A549 (cell line): ENCODE measurements around the gene TTC3. TPM values are rescaled to one million over a fixed set of nuclear protein-coding genes. Genes with fewer than 3 reads are reported as not detected.

ENCODE experiments used
- ATAC-seq, 2 experiments: fragments of 200-7000 bp in 1 of 2; fragments of >200 bp in 1 of 2; cut with Nextera tagmentation in 1 of 2; cut with Tn5 transposase in 1 of 2; 3 replicates each; pipeline versions ENCODE4 v1.8.0 to v1.9.1; 2018 to 2020; ENCODE audit warnings: mild to moderate bottlenecking in 1 of 2, moderate library complexity in 1 of 2
- CTCF ChIA-PET: fragments of 300-600 bp; sonication (Branson Sonifier 250); formaldehyde crosslinking; extraction: SDS; loops from one replicate; lab custom pipeline; 2021; ENCODE audit warnings: antibody characterized with exemption, inconsistent platforms; lab: Yijun Ruan, JAX
- POLR2A ChIA-PET: fragments of 350-600 bp; formaldehyde crosslinking; extraction: SDS; loops from one replicate; lab custom pipeline; 2021; ENCODE audit warnings: antibody characterized with exemption, inconsistent platforms; lab: Yijun Ruan, JAX
- DNase-seq, 2 experiments: peaks; one replicate each; pipeline versions ENCODE4 v3.0.0 to v3.0.0-alpha.2; 2011 to 2016; ENCODE audit warnings: low read depth in 1 of 2, low spot score in 1 of 2
- FAIRE-seq: peaks from 2 replicates; lab custom pipeline; 2011; peaks lifted over from hg19 to GRCh38; lab: Jason Lieb, UNC
- H3K27ac ChIP-seq, 2 experiments: fragments of >200 bp; sonication (Bioruptor Twin); formaldehyde crosslinking; 3 replicates each; pipeline ENCODE4 v1.5.1; 2016 to 2017
- H3K4me1 ChIP-seq: fragments of >200 bp; sonication (Bioruptor Twin); formaldehyde crosslinking; 3 replicates; pipeline ENCODE4 v1.6.1; 2016
- H3K4me2 ChIP-seq: fragments of >200 bp; sonication (Bioruptor Twin); formaldehyde crosslinking; 3 replicates; pipeline ENCODE4 v1.6.1; 2016
- H3K4me3 ChIP-seq: fragments of >200 bp; sonication (Bioruptor Twin); formaldehyde crosslinking; 3 replicates; pipeline ENCODE4 v1.5.1; 2016
- H3K9me3 ChIP-seq: fragments of >200 bp; sonication (Bioruptor Twin); formaldehyde crosslinking; 3 replicates; pipeline ENCODE4 v1.6.1; 2016
- CBX2 ChIP-seq: fragments of 200-600 bp; sonication (generic); IDR thresholded peaks from 2 replicates; pipeline ENCODE4 v1.6.1; 2016; ENCODE audit warnings: low read depth, mild to moderate bottlenecking, borderline replicate concordance
- CEBPB ChIP-seq, 2 experiments: fragments of >200 bp in 1 of 2; sonication (Bioruptor Twin) in 1 of 2; formaldehyde crosslinking in 1 of 2; IDR thresholded peaks; 2 replicates each; pipeline ENCODE4 v1.6.1; 2012 to 2016
- EHF ChIP-seq: fragments of 250-450 bp; sonication (Bioruptor Pico); IDR thresholded peaks from 2 replicates; pipeline ENCODE4 v1.5.0; 2020; ENCODE audit warnings: mild to moderate bottlenecking
- EP300 ChIP-seq, 2 experiments: fragments of >200 bp; sonication (Bioruptor Twin); formaldehyde crosslinking; IDR thresholded peaks; 2 replicates in 1 of 2; 3 replicates in 1 of 2; pipeline ENCODE4 v1.6.1; 2016 to 2017
- ESRRA ChIP-seq: fragments of 150-350 bp; IDR thresholded peaks from 2 replicates; pipeline ENCODE4 v1.6.1; 2014; ENCODE audit warnings: mild to moderate bottlenecking, low read length, borderline replicate concordance
- FOSB ChIP-seq: fragments of 250-450 bp; sonication (Bioruptor Pico); IDR thresholded peaks from 2 replicates; pipeline ENCODE4 v1.5.0; 2020; ENCODE audit warnings: mild to moderate bottlenecking, moderate library complexity
- FOSL2 ChIP-seq, 2 experiments: fragments of 450-650 bp in 1 of 2; fragments of >200 bp in 1 of 2; sonication (Bioruptor Twin) in 1 of 2; formaldehyde crosslinking; IDR thresholded peaks; 2 replicates each; pipeline versions ENCODE4 v1.5.0 to v1.6.1; 2016 to 2020; ENCODE audit warnings: mild to moderate bottlenecking in 1 of 2, moderate library complexity in 1 of 2
- GATA3 ChIP-seq: IDR thresholded peaks from 2 replicates; pipeline ENCODE4 v1.6.1; 2012; ENCODE audit warnings: borderline replicate concordance
- HDAC2 ChIP-seq: fragments of 200-600 bp; sonication (generic); IDR thresholded peaks from 2 replicates; pipeline ENCODE4 v1.6.1; 2016
- HEYL ChIP-seq: fragments of 250-450 bp; sonication (Bioruptor Pico); IDR thresholded peaks from 2 replicates; pipeline ENCODE4 v1.8.0; 2021; ENCODE audit warnings: mild to moderate bottlenecking, moderate library complexity
- JUN ChIP-seq, 2 experiments: fragments of >200 bp; sonication (Bioruptor Twin); formaldehyde crosslinking; IDR thresholded peaks; 2 replicates in 1 of 2; 3 replicates in 1 of 2; pipeline ENCODE4 v1.6.1; 2016 to 2017
- KDM5A ChIP-seq: fragments of 200-600 bp; sonication (generic); IDR thresholded peaks from 2 replicates; pipeline ENCODE4 v1.6.1; 2016; ENCODE audit warnings: antibody characterized with exemption, mild to moderate bottlenecking
- MAFK ChIP-seq: fragments of 450-650 bp; IDR thresholded peaks from 2 replicates; pipeline ENCODE4 v1.6.1; 2014; ENCODE audit not compliant: partially characterized antibody
- MAZ ChIP-seq: fragments of 150-350 bp; IDR thresholded peaks from 2 replicates; pipeline ENCODE4 v1.6.1; 2014; ENCODE audit warnings: antibody characterized with exemption, low read depth, low read length, borderline replicate concordance
- NFE2L2 ChIP-seq: fragments of 150-350 bp; conservative IDR thresholded peaks from 2 replicates; pipeline ENCODE4 v1.6.1; 2014; ENCODE audit warnings: low read length
- NR3C1 ChIP-seq: fragments of >200 bp; sonication (Bioruptor Twin); formaldehyde crosslinking; IDR thresholded peaks from 3 replicates; pipeline ENCODE4 v1.6.1; 2017
- POLR2A ChIP-seq: IDR thresholded peaks from 2 replicates; pipeline ENCODE4 v1.6.1; 2012; ENCODE audit warnings: mild to moderate bottlenecking, low read length
- RAD21 ChIP-seq, 2 experiments: fragments of >200 bp in 1 of 2; sonication (Bioruptor Twin) in 1 of 2; formaldehyde crosslinking in 1 of 2; IDR thresholded peaks in 1 of 2; conservative IDR thresholded peaks in 1 of 2; 2 replicates in 1 of 2; 3 replicates in 1 of 2; pipeline ENCODE4 v1.6.1; 2012 to 2018; ENCODE audit warnings: inconsistent platforms in 1 of 2
- RFX5 ChIP-seq: fragments of 450-650 bp; IDR thresholded peaks from 2 replicates; pipeline ENCODE4 v1.7.1; 2014; ENCODE audit warnings: antibody characterized with exemption, mild to moderate bottlenecking, moderate library complexity
- RNF2 ChIP-seq: fragments of 200-600 bp; sonication (generic); IDR thresholded peaks from 2 replicates; pipeline ENCODE4 v1.6.1; 2016; ENCODE audit warnings: low read depth, mild to moderate bottlenecking, antibody characterized with exemption, moderate library complexity, borderline replicate concordance
- SMC3 ChIP-seq: fragments of >200 bp; sonication (Bioruptor Twin); formaldehyde crosslinking; IDR thresholded peaks from 3 replicates; pipeline ENCODE4 v1.6.1; 2018; ENCODE audit warnings: inconsistent platforms
- SREBF2 ChIP-seq: fragments of 450-650 bp; IDR thresholded peaks from 2 replicates; pipeline ENCODE4 v1.6.1; 2014; ENCODE audit warnings: mild to moderate bottlenecking, moderate library complexity
- ZFP36 ChIP-seq: fragments of 450-650 bp; IDR thresholded peaks from 2 replicates; pipeline ENCODE4 v1.6.1; 2014; ENCODE audit warnings: borderline replicate concordance; ENCODE audit not compliant: partially characterized antibody
- ZSCAN20 ChIP-seq: fragments of 250-450 bp; sonication (Bioruptor Pico); IDR thresholded peaks from 2 replicates; pipeline ENCODE4 v1.8.0; 2022; ENCODE audit warnings: mild to moderate bottlenecking, moderate library complexity
- WGBS: methylation state at CpG from one replicate; pipeline ENCODE4 v1.1.6; 2017; ENCODE audit errors: missing lambda C conversion rate; 5-methylcytosine and 5-hydroxymethylcytosine counted together
- polyA plus RNA-seq, 4 experiments: library from polyadenylated mRNA; depleted of rRNA in 3 of 4; stranded (reverse); fragments of >200 nt; fragmentation: RNase III in 1 of 4; extraction: RNeasy Plus Mini Kit Qiagen cat#74134 plus additional on column Dnase treatment in 1 of 4; gene quantifications; 2 replicates in 3 of 4; 3 replicates in 1 of 4; pipeline ENCODE4 v1.2.3, GENCODE V29; 2011 to 2017
- TF ChIP-seq, protein P1 (sequence below): fragments of >200 bp; sonication (Bioruptor Twin); formaldehyde crosslinking; IDR thresholded peaks from 3 replicates; pipeline ENCODE4 v1.5.1; 2016
- TF ChIP-seq, protein P2 (sequence below): fragments of 450-650 bp; IDR thresholded peaks from 2 replicates; pipeline ENCODE4 v1.6.1; 2014; ENCODE audit warnings: antibody characterized with exemption
- TF ChIP-seq, protein P3 (sequence below): IDR thresholded peaks from 2 replicates; pipeline ENCODE4 v1.6.1; 2012

The TTC3 gene
- polyA plus RNA-seq, 2 of the 4 experiments (the other 2 are of a cell fraction): 34.2 to 62.2 TPM

DNA sequence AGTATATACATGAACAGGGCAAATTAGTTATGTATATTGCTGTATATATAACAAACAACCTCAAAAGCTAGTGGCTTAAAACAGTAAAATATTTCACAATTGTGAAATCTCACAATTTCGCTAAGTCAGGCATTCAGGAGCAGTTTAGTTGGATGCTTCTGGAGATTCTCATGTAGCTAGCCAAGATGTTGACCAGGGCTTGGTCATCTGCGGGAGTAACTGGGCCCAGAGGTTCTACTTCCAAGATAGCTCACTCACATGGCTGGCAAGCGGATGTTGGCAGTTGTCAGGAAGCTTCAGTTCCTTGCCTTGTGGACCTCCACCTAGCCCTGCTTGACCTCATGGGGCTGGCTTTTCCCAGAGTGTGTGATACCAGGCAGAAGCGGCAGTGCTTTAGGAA is 95.6 kb downstream of the TTC3 start:
- DNase-seq (no peak), ATAC-seq (no peak), FAIRE-seq (no peak)
- Histone ChIP-seq H3K27ac (no peak overlapping the region), H3K4me3 (no peak overlapping the region), H3K4me2 (no peak overlapping the region), H3K9me3 (no peaks in the 10 kb centered on the region), H3K4me1 (no peaks in the 10 kb centered on the region)
- TF ChIP-seq MAZ (no peak), NFE2L2 (no peak), EP300 (IDR thresholded peaks at IDR 0.05) (no peak), RFX5 (no peak), SMC3 (no peak), POLR2A (no peak), MAFK (no peak)
- TF ChIP-seq, protein P1, sequence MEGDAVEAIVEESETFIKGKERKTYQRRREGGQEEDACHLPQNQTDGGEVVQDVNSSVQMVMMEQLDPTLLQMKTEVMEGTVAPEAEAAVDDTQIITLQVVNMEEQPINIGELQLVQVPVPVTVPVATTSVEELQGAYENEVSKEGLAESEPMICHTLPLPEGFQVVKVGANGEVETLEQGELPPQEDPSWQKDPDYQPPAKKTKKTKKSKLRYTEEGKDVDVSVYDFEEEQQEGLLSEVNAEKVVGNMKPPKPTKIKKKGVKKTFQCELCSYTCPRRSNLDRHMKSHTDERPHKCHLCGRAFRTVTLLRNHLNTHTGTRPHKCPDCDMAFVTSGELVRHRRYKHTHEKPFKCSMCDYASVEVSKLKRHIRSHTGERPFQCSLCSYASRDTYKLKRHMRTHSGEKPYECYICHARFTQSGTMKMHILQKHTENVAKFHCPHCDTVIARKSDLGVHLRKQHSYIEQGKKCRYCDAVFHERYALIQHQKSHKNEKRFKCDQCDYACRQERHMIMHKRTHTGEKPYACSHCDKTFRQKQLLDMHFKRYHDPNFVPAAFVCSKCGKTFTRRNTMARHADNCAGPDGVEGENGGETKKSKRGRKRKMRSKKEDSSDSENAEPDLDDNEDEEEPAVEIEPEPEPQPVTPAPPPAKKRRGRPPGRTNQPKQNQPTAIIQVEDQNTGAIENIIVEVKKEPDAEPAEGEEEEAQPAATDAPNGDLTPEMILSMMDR: no peak
- ChIA-PET CTCF (no interaction called here), POLR2A (no interaction called here)
- 92% methylated on average over 4 of the region's 4 CpGs for WGBS

DNA sequence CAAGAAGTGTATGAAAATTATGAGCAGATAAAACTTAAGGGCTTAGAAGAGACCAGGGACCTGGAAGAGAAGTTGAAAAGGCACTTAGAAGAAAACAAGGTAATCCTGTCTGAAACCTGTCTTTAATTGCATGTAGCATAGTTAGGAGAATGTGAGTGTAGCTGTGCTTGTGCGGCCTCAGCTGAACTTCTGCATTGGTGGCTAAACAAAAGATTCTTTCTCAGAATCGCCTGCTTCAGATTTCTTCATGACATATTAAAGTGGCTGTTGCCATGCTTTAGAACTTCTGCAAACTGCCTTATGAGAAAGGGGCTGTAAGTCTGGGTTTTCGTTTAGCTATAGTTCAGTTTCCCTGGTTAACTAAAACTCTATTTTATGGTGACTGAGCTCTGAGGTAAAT is 99.6 kb downstream of the TTC3 start:
- Histone ChIP-seq H3K27ac (no peak overlapping the region), H3K4me1 (no peaks in the 10 kb centered on the region), H3K4me3 (no peak overlapping the region), H3K4me2 (no peak overlapping the region), H3K9me3 (no peaks in the 10 kb centered on the region)
- no peak for ATAC-seq
- FAIRE-seq: no peak
- ChIA-PET CTCF (interaction anchor here (0.9 to 1.7 kb wide), 2 partner anchors 11 to 12 kb away, joined by 3 to 4 read pairs; no protein-coding TSS in a partner anchor), POLR2A (interaction anchor here (0.6 kb wide), 1 partner anchor 391 kb away, joined by 3 read pairs; no protein-coding TSS in a partner anchor)
- WGBS: 90% methylated on average over 3 of the region's 3 CpGs
- no peak for DNase-seq
- TF ChIP-seq, protein P2, sequence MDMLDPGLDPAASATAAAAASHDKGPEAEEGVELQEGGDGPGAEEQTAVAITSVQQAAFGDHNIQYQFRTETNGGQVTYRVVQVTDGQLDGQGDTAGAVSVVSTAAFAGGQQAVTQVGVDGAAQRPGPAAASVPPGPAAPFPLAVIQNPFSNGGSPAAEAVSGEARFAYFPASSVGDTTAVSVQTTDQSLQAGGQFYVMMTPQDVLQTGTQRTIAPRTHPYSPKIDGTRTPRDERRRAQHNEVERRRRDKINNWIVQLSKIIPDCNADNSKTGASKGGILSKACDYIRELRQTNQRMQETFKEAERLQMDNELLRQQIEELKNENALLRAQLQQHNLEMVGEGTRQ: no peak
- TF ChIP-seq HDAC2 (no peak), KDM5A (no peak), FOSL2 (IDR thresholded peaks at IDR 0.05) (no peak), FOSL2 (CRISPR knock-in tag; IDR thresholded peaks at IDR 0.05) (no peak), RAD21 (conservative IDR thresholded peaks at IDR 0.05 in 1 of 2, IDR thresholded peaks at IDR 0.05 in 1 of 2) (no peak), NR3C1 (no peak), MAZ (no peak), SREBF2 (no peak), EHF (CRISPR knock-in tag) (no peak), JUN (IDR thresholded peaks at IDR 0.05) (no peak), CBX2 (no peak)

DNA sequence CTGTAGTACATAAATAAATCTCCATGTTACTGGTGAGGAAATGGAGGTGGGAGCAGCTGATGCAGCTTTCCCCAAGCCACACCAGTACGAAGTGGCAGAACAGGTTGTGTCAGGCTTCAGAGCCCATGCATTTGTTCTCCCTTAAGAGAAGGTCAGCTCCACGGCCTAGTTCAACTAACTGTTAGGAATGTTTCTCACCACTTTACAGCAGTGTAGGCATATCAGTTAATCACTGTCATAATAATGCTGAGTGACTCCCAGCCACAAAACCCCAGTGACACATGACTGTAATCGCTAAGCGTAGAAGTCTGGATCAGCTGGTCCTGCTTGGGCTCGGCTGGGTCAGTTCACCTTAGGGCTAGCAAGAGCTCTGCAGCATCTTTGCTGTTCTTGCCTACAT is 103.7 kb downstream of the TTC3 start:
- no peak for FAIRE-seq
- TF ChIP-seq NFE2L2 (no peak), HEYL (CRISPR knock-in tag) (no peak), FOSB (CRISPR knock-in tag) (no peak), ZFP36 (no peak), MAZ (no peak), RNF2 (no peak), ZSCAN20 (CRISPR knock-in tag) (no peak), RAD21 (conservative IDR thresholded peaks at IDR 0.05 in 1 of 2, IDR thresholded peaks at IDR 0.05 in 1 of 2) (no peak), ESRRA (no peak), CEBPB (IDR thresholded peaks at IDR 0.05) (no peak), GATA3 (no peak)
- TF ChIP-seq, protein P3, sequence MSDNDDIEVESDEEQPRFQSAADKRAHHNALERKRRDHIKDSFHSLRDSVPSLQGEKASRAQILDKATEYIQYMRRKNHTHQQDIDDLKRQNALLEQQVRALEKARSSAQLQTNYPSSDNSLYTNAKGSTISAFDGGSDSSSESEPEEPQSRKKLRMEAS: no peak
- Histone ChIP-seq H3K27ac (no peak overlapping the region), H3K4me1 (no peaks in the 10 kb centered on the region), H3K9me3 (no peaks in the 10 kb centered on the region), H3K4me2 (no peak overlapping the region), H3K4me3 (no peak overlapping the region)
- no peak for DNase-seq
- ATAC-seq: no peak
- POLR2A ChIA-PET: no interaction called here
- 89% methylated on average over 4 of the region's 5 CpGs for WGBS
- CTCF ChIA-PET: interaction anchor here (1.6 kb wide), 1 partner anchor 11 kb away, joined by 3 read pairs; no protein-coding TSS in a partner anchor
